Measurements from ENCODE around the gene IQCC.
"Not testable (repeated sequence)": the region's sequence is repeated elsewhere in the genome, so short reads cannot be mapped to it uniquely, and the experiment has no call there.

Gene IQCC

GRCh38 chr1:32205401-32206370 lies at the start of gene IQCC:
TSS of gene IQCC (plus strand) at chr1:32205671. CDS start at chr1:32205682, 11 bp downstream.
- DNase-seq = peak; percentile 68 to 82

- DNase-seq = no peak
These were observed 46.3 kb upstream of the IQCC start for GRCh38 chr1:32159189-32159588.

- DNase-seq = no peak
These were observed 42.1 kb upstream of the IQCC start for GRCh38 chr1:32163405-32163804.

GRCh38 chr1:32165633-32166032 lies 39.8 kb upstream of the IQCC start:
- DNase-seq = not testable (repeated sequence)

GRCh38 chr1:32170991-32171390 lies 34.5 kb upstream of the IQCC start:
- no peak for DNase-seq

GRCh38 chr1:32172621-32173245 lies 32.7 kb upstream of the IQCC start:
- no peak for DNase-seq

GRCh38 chr1:32178380-32179192 lies 26.9 kb upstream of the IQCC start:
- DNase-seq = peak; percentile 55 to 79

GRCh38 chr1:32179193-32179442 lies 26.4 kb upstream of the IQCC start:
- DNase-seq = no peak

GRCh38 chr1:32179443-32180185 lies 25.9 kb upstream of the IQCC start, which contains the start of gene TXLNA:
TSS of gene TXLNA (plus strand) at chr1:32179675. CDS start at chr1:32180346, 671 bp downstream.
- DNase-seq = peak; percentile 90 to 92

- peak; percentile 25 to 31 for DNase-seq
These were observed 25.0 kb upstream of the IQCC start for GRCh38 chr1:32180186-32181060.

- DNase-seq = no peak
These were observed 24.4 kb upstream of the IQCC start for GRCh38 chr1:32181065-32181464.

GRCh38 chr1:32181563-32181962 lies 23.9 kb upstream of the IQCC start:
- no peak for DNase-seq

GRCh38 chr1:32182060-32182459 lies 23.4 kb upstream of the IQCC start:
- DNase-seq = no peak

GRCh38 chr1:32184650-32185049 lies 20.8 kb upstream of the IQCC start:
- DNase-seq = no peak

GRCh38 chr1:32186077-32186476 lies 19.4 kb upstream of the IQCC start:
- no peak for DNase-seq

GRCh38 chr1:32186491-32186890 lies 19.0 kb upstream of the IQCC start:
- DNase-seq = no peak

GRCh38 chr1:32187850-32188249 lies 17.6 kb upstream of the IQCC start:
- DNase-seq = no peak

- no peak for DNase-seq
These were observed 13.1 kb upstream of the IQCC start for GRCh38 chr1:32192220-32192948.

GRCh38 chr1:32194984-32195383 lies 10.5 kb upstream of the IQCC start:
- no peak for DNase-seq

GRCh38 chr1:32195531-32195930 lies 9.9 kb upstream of the IQCC start:
- DNase-seq = no peak
